Hematopoietic multipotent progenitor cell treated with erythropoietin and hydrocortisone succinate and interleukin-3 and kit ligand, for 17 days (in vitro differentiated cells): ENCODE measurements around the gene MED28.
"Not testable (repeated sequence)": the region's sequence is repeated elsewhere in the genome, so short reads cannot be mapped to it uniquely, and the experiment has no call there.

Experiments used
- DNase-seq: peaks from one replicate; pipeline ENCODE4 v3.0.0-alpha.2; 2015; ENCODE audit warnings: low spot score

MED28 gene

DNA sequence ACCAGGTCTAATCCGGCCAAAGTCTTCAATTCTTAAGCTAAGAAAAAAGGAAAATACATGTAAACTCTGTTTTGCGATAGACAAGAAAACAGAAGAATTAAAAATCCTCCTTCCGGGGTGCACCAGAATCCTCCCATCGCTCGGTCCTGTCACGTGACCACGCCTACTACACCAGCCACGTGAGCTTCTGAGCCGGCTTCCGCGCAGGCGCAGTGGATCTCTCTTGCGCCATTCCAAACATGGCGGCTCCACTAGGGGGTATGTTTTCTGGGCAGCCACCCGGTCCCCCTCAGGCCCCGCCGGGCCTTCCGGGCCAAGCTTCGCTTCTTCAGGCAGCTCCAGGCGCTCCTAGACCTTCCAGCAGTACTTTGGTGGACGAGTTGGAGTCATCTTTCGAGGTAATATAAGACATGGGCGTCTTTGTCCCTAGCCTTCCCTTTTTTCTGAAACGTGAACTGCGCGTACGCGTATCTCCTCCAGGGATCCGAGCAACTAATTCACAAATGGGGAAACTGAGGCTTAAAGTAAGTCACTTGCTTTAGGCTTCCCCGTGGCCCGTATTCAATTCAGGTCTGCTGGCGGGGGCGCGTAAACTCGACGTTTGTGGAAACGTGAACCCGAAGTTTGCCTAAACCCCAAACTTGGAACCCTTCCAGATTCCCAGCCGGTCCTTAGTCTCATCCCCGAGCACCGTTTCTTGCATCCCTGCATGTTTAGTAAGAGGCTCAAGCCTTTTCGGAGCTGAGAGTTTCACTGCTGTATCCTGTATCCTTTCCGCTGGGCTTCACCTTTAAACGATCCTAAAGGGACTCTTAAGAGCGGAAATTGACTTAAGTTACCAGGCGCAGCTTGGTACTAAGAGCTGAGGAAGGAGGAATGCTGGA, at the start of gene MED28:
TSS of gene MED28 (plus strand) at position 226 of the 884 bp plus-strand sequence. CDS start at position 240, 14 bp downstream.
- peak; percentile 99 for DNase-seq

- DNase-seq: no peak
These were observed 48.6 kb upstream of the MED28 start for GRCh38 chr4:17565846-17566245.

DNA sequence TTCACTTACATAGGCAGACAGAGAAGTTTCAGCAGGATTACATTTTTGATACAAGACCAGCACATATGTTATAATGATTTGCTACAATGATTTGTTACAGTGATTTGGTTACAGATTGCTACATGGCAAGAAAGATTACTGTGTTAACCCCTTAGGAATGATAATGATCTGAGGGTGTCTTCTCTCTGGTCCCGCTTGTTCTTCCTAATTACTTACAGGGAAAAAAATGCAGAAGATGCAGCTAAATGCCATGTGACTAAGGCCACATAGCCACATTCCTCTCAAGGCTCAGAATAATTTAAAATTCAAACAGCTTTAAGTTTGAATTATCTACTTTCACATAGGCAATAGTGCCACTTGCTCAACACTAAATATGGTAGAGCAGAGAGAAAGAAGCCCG, 47.2 kb upstream of the MED28 start:
- no peak for DNase-seq

- DNase-seq: no peak
These were observed 40.2 kb upstream of the MED28 start for GRCh38 chr4:17574206-17574605.

DNA sequence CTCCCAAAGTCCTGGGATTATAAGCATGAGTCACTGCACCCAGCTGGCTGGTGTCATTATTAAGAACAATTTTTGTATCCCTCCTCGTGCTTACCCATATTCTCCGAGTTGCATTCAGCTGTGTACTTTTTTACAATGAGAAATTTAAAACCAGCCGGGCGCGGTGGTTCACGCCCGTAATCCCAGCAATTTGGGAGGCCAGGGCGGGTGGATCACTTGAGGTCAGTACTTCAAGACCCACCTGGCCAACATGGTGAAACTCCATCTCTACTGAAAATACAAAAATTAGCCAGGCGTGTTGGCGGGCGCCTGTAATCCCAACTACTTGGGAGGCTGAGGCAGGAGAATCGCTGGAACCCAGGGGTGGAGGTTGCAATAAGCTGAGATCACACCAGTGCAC, 39.3 kb upstream of the MED28 start:
- not testable (repeated sequence) for DNase-seq

- peak; percentile 96 for DNase-seq
These were observed 37.3 kb upstream of the MED28 start, which contains the start of gene LAP3 for GRCh38 chr4:17576932-17577664. LAP3 (plus strand) TSS chr4:17577198; CDS start chr4:17577466, 268 bp downstream.

DNA sequence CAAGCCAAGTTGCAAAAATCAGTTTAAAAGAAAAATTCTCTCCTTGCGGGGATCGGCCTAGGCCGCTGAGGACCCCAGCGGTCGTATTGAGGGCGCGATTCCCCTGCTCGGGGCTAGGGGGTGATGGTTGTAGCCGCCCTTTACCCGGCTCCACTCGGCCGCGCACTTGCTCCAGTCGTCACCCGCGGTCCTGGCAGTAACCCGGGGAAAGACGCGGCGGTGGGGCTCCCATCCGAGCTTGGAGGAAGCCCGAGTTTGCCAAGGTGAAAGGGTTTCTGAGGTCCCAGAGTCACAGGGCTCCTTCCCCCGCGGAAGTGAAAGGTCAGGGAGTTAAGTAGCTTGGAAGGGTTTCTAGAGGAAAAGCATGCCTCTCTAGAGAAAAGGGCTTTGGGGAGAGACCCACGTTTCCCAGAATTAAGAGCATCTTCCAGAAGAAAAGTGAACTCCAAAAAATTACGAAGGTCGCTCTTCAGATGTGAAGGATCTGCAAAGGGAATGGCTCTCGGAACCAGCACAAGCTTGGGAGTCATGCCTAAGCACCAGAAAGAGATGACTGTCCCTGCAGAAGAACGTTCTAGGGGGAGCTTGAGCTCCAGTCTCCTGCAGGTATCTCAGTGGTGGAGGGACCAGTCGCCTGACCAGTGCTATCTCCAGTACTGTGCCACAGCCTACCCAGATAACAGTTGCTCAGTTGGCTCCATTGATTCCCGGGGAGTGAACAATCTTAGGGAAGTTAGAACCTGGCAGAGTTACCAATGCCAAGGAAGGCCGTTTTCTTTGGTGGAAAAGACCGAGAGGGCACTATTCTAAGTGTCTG, 36.6 kb upstream of the MED28 start:
- DNase-seq: peak; percentile 44

- no peak for DNase-seq
These were observed 36.0 kb upstream of the MED28 start for GRCh38 chr4:17578482-17578891.

GRCh38 chr4:17580969-17581368, 33.5 kb upstream of the MED28 start:
- no peak for DNase-seq

DNA sequence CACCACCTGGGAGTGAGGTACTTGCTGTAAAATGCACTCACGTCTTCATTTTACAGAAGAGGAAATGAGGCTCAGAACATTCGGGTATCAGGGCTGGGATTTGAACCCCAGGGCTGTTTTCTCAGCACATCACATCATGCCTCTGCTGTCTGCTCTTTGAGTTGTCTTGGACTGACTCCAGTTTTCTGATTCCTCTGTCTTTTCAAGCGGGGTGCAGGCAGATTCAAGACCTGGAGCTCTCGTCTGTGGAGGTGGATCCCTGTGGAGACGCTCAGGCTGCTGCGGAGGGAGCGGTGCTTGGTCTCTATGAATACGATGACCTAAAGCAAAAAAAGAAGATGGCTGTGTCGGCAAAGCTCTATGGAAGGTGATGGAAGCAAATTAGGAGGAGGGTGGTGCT, 31.2 kb upstream of the MED28 start:
- no peak for DNase-seq

DNA sequence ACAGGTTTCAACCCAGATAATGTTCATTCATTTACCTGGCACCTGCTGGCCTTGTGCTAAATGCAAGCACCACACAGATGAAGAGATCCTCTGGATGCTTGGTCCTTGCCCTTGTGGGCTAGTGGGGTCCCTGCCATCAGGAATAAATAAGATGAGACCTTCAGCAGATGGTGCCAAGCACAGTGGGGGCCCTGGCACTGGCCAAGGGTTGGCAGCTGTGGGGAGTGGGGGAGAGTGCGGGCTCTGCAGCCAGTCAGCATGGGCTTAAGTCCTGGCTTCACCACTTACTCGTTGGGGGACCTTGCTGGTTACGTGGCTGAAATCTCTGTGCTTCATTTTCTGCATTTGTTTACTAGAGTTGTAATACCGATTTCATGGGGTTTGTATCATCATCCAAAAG, 30.5 kb upstream of the MED28 start:
- no peak for DNase-seq

- no peak for DNase-seq
These were observed 29.8 kb upstream of the MED28 start for GRCh38 chr4:17584521-17585213.

DNA sequence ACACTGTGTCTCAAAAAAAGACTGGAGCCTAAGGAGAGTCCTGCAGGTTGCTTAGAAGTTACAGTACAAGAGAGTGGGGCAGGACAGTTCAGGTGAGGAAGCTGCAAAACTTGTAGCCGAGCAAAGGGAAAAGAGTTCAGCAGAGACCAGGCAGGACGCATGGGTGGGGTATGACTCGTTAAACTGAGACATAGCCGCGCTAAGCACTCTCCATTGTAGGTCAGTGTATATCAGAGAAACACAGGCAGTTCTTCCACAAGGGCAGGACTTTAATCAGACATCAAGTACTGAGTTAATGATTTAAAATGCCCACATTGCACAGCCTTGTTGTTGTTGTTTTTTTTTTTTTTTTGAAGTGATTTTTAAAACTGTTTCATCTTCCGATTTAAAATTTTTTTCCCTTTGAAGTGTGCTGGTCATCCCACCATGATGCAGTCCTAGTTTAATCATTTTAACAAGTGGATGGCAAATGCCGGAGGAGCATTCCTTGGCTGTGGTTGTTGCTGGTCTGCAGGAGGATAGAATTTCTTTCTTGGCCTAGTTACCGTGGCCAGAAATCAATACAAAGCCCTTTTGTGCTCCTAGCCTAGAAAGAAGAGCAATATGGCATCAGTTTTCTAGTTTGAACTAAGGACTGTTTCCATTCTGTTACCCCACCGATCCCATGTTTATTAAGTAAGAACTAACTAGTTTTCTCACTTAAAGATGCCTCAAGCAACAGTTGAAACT, 27.2 kb upstream of the MED28 start:
- DNase-seq: no peak

DNA sequence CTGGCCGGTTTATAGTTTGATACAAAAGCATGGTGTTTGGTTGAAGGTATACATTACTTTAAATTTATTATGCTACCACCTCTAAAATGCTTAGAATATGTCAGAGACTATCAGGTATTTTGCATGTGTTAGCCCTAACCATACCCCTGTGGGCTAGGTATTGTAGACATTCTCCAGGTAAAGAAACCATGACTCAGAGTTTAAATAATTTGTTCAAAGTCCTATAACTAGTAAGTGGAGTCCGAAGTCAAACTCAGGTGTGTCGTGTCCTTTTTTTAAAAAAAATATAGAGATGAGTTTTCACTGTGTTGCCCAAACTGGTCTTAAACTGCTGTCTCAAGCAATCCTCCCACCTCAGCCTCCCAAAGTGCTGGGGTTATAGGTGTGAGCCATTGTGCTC, 25.1 kb upstream of the MED28 start:
- DNase-seq: no peak

DNA sequence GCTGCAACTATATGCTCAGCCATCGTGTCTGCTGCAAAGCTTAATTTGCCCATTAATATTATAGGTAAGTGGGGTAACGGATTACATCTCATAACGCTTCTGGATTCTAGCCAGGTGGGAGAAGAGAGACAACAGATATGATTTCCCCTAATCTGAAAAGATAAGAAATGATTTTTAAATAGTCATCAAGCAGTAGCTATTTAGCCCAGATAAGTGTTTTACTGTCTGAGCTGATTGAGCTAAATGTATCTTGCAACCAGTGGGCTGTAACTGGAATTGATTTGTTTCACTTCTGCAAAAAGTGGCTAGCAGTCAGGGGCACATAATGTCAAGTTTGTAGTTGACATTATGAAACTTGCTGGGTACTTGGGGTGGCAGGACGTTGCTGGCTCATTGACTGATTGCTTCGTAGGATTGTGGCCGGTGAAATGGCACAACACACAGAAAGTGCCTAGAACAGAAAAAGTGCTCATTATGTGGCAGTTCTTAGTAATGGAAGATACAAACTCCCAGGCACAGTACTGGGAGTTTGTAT, 18.9 kb upstream of the MED28 start:
- no peak for DNase-seq

DNA sequence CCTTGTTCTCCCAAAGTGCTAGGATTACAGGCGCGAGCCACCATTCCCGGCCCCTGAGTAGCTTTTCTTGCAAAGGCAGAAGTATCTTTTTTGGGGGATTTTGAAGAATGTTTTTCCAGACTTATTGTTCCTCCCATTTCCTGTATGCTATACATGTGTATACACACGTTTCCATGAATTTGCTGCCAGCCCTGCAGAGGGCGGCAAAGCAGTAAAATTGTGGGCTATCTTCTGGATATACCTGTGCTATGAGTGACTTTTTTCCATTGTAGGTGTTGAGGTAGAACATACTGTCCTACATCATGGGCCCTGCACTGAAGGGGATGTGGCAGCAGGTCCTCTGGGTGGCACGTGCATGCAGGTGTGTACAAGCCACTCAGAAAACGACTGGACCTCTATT, 16.9 kb upstream of the MED28 start:
- DNase-seq: peak; percentile 65

GRCh38 chr4:17599826-17600225, 14.6 kb upstream of the MED28 start:
- DNase-seq: no peak

DNA sequence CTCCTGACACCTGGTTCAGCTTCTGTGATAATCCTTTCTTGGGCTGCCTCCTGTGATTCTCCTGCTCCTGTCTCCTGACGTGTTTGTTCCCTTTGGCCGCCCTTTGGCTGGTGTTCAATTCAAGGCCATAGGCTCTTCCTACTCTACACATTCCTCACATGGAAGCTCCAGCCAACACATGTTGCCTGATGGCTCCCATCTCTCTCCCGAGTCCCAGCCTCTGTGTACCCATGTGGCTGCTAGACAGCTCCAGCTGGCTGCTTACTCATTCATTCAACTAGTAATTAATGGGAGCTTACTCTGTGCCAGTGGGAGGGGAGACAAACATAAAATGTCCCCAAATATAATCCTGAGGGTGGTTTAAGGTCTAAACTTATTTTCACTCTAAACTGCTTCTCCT, 9.2 kb upstream of the MED28 start:
- no peak for DNase-seq

DNA sequence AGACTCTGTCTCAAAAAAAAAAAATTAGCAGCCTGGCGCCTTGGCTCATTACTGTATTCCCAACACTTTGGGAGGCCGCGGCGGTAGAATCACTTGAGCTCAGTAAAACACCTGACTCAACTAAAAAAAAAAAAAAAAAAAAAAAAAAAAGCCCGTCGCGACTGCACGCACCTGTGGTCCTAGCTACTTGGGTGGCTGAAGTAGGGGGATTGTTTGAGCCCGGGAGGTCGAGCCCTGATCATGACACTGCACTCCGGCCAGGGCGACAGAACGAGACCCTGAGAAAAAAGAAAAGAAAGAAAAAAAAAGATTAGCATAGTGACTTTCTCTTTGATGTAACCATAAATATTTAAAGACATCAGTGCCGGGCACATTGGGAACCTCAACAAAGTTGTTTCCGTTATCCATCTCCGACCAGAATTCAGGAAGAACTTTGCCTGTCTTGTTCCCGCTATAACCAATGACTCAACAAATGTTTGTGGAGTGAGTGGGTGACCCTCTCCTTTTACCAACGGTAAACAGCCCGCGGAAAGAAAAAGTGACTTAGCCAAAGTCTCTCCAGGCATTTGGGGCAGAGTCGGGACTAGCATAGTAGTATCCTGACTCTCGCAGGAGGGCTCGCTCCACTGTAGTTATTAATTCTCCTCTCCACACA, 553 bp upstream of the MED28 start:
- no peak for DNase-seq

DNA sequence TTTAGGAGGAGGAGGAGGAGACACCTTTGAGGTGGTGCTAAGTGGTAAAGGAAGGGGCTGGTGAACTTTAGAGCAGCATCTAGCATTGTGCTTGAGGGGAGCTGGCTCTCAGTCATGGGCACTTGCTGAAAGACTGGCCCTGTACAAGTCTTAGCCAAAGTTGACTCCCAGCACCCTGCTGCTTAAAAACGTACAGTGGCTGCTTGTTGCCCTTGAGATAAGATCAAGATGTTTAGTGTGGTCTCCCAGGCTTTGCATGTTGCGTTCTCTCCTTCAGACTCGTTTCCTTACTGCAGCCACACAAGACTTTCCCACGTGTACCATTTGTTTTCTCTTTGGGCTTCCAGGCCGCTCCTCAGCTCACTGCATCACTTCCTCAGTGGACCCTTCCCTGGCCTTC, 1.8 kb downstream of the MED28 start:
- peak; percentile 22 for DNase-seq
